HTR-8/SVneo (cell line): ENCODE results near the gene LARP7.

Source experiments
- DNase-seq: peaks from one replicate; pipeline ENCODE4 v3.0.0; 2011; ENCODE audit warnings: low spot score, mixed read lengths; ENCODE audit not compliant: insufficient read length
- FAIRE-seq: peaks from 2 replicates; lab custom pipeline; 2011; peaks lifted over from hg19 to GRCh38; lab: Jason Lieb, UNC

The LARP7 gene

DNA sequence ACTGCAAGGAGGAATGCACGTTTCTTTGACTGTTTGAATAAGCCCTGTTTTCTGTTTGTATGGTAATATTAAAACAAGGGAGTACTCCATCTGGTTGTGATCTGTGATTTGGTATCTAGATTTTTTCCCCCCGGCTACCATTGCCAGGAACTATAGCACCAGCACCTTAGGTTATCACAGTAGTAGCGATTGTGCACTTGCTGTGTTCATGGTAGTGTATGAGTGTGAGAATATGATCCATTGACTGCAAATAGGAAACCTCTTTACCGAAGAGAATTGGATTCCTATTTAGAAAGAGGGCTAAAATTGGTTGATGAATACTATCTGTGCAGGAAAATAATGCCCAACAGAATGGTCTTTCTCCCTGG, 69.9 kb downstream of the LARP7 start:
- DNase-seq = no peak
- no peak for FAIRE-seq
